ENCODE data around the gene ENTREP1.

ENTREP1 gene

DNA sequence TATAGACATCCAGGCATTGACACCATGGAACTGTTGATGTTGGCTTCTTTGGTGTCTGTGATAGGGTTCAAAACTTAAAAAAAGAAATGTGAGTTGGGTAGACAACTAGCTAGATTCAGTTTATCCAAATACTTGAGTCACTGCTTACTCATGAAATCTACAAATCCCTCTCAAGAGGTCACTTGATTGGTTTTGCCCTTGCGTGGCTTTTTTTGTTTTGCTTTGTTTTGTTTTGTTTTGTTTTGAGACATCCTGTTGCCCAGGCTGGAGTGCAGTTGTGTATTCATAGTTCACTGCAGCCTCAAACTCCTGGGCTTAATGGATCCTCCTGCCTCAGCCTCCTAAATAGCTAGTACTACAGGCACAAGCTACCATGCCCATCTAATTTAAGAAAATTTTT is 10.5 kb upstream of the ENTREP1 start:
- no peaks in the 10 kb centered on the region for H4K20me1 ChIP-seq (ENCODE audit: insufficient read depth, low read length)
- no peaks in the 10 kb centered on the region for H3K9me2 ChIP-seq (ENCODE audit: low read depth, low read length)
- H3F3A ChIP-seq (ENCODE audit: insufficient read depth, low read length) = no peaks in the 10 kb centered on the region
- H2AFZ ChIP-seq (ENCODE audit: low read length) = no peak overlapping the region
- no peaks in the 10 kb centered on the region for H3K4me1 ChIP-seq (ENCODE audit: insufficient read depth, low read length, severe bottlenecking)
- no peaks in the 10 kb centered on the region for H3K79me2 ChIP-seq (ENCODE audit: insufficient read depth, low read length)
- H3K27me3 ChIP-seq (ENCODE audit: insufficient read depth, low read length) = no peaks in the 10 kb centered on the region
- H3K36me3 ChIP-seq (ENCODE audit: insufficient read depth, low read length) = no peaks in the 10 kb centered on the region
- no peak overlapping the region for H3K4me2 ChIP-seq (ENCODE audit: low read length)
- no peak for TF ChIP-seq EZH2 (IDR thresholded peaks at IDR 0.05; ENCODE audit: borderline replicate concordance, low read length)
- TF ChIP-seq, protein P1, sequence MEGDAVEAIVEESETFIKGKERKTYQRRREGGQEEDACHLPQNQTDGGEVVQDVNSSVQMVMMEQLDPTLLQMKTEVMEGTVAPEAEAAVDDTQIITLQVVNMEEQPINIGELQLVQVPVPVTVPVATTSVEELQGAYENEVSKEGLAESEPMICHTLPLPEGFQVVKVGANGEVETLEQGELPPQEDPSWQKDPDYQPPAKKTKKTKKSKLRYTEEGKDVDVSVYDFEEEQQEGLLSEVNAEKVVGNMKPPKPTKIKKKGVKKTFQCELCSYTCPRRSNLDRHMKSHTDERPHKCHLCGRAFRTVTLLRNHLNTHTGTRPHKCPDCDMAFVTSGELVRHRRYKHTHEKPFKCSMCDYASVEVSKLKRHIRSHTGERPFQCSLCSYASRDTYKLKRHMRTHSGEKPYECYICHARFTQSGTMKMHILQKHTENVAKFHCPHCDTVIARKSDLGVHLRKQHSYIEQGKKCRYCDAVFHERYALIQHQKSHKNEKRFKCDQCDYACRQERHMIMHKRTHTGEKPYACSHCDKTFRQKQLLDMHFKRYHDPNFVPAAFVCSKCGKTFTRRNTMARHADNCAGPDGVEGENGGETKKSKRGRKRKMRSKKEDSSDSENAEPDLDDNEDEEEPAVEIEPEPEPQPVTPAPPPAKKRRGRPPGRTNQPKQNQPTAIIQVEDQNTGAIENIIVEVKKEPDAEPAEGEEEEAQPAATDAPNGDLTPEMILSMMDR (IDR thresholded peaks at IDR 0.05; ENCODE audit: low read length) = no peak
- peaks cover 9% of the 10 kb centered on the region for H3K9me3 ChIP-seq (ENCODE audit: low read length)
- no peak overlapping the region for H3K27ac ChIP-seq (ENCODE audit: low read depth, low read length, poor library complexity, severe bottlenecking)
- H3K9ac ChIP-seq (ENCODE audit: low read length) = no peak overlapping the region
- no peak overlapping the region for H3K4me3 ChIP-seq (ENCODE audit: low read depth, low read length, poor library complexity, severe bottlenecking)

GRCh38 chr9:69317081-69317480 is 7.9 kb upstream of the ENTREP1 start:
- H3K36me3 ChIP-seq (ENCODE audit: insufficient read depth, low read length) = no peaks in the 10 kb centered on the region
- H3K9me3 ChIP-seq (ENCODE audit: low read length) = peaks cover 9% of the 10 kb centered on the region
- no peaks in the 10 kb centered on the region for H3K27me3 ChIP-seq (ENCODE audit: insufficient read depth, low read length)
- H3F3A ChIP-seq (ENCODE audit: insufficient read depth, low read length) = no peaks in the 10 kb centered on the region
- no peak overlapping the region for H2AFZ ChIP-seq (ENCODE audit: low read length)
- no peak overlapping the region for H3K9ac ChIP-seq (ENCODE audit: low read length)
- no peaks in the 10 kb centered on the region for H3K4me1 ChIP-seq (ENCODE audit: insufficient read depth, low read length, severe bottlenecking)
- no peak overlapping the region for H3K27ac ChIP-seq (ENCODE audit: low read depth, low read length, poor library complexity, severe bottlenecking)
- TF ChIP-seq, protein P1 (IDR thresholded peaks at IDR 0.05; ENCODE audit: low read length) = no peak
- TF ChIP-seq EZH2 (IDR thresholded peaks at IDR 0.05; ENCODE audit: borderline replicate concordance, low read length) = no peak
- no peaks in the 10 kb centered on the region for H3K9me2 ChIP-seq (ENCODE audit: low read depth, low read length)
- no peak overlapping the region for H3K4me2 ChIP-seq (ENCODE audit: low read length)
- no peaks in the 10 kb centered on the region for H4K20me1 ChIP-seq (ENCODE audit: insufficient read depth, low read length)
- H3K79me2 ChIP-seq (ENCODE audit: insufficient read depth, low read length) = no peaks in the 10 kb centered on the region
- H3K4me3 ChIP-seq (ENCODE audit: low read depth, low read length, poor library complexity, severe bottlenecking) = no peak overlapping the region

DNA sequence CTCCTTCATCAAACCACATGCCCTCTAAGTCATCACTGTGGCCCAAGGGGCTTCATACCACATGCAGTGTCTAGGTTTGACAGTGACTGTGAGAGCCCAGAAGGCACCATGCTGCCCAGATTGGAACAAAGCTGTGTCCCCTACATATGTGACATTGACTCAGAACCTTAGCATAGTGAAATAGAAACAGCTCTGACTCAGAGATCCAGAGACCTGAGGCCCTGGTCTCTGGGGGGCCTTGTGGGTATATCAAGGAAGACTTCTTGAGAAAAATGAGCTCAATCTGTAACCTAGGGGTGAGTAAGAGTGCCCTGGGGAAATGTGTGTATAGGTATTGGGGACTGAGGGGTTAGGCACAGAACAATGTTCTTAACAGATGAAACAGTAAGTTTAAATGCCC is 7.1 kb upstream of the ENTREP1 start:
- Histone ChIP-seq H3K4me3 (ENCODE audit: low read depth, low read length, poor library complexity, severe bottlenecking) (no peak overlapping the region), H3K9me2 (ENCODE audit: low read depth, low read length) (no peaks in the 10 kb centered on the region), H3K79me2 (ENCODE audit: insufficient read depth, low read length) (no peaks in the 10 kb centered on the region), H3K4me1 (ENCODE audit: insufficient read depth, low read length, severe bottlenecking) (no peaks in the 10 kb centered on the region), H3K36me3 (ENCODE audit: insufficient read depth, low read length) (no peaks in the 10 kb centered on the region), H4K20me1 (ENCODE audit: insufficient read depth, low read length) (no peaks in the 10 kb centered on the region), H3K27me3 (ENCODE audit: insufficient read depth, low read length) (no peaks in the 10 kb centered on the region), H3K4me2 (ENCODE audit: low read length) (no peak overlapping the region), H3F3A (ENCODE audit: insufficient read depth, low read length) (no peaks in the 10 kb centered on the region), H3K9ac (ENCODE audit: low read length) (no peak overlapping the region), H2AFZ (ENCODE audit: low read length) (no peak overlapping the region), H3K27ac (ENCODE audit: low read depth, low read length, poor library complexity, severe bottlenecking) (no peak overlapping the region), H3K9me3 (ENCODE audit: low read length) (peaks cover 4% of the 10 kb centered on the region; the same call in 1 of the 2 replicates)
- TF ChIP-seq, protein P1 (IDR thresholded peaks at IDR 0.05; ENCODE audit: low read length) = no peak
- no peak for TF ChIP-seq EZH2 (IDR thresholded peaks at IDR 0.05; ENCODE audit: borderline replicate concordance, low read length)
